ENCODE measurements around the gene SEMA3D.

DNA sequence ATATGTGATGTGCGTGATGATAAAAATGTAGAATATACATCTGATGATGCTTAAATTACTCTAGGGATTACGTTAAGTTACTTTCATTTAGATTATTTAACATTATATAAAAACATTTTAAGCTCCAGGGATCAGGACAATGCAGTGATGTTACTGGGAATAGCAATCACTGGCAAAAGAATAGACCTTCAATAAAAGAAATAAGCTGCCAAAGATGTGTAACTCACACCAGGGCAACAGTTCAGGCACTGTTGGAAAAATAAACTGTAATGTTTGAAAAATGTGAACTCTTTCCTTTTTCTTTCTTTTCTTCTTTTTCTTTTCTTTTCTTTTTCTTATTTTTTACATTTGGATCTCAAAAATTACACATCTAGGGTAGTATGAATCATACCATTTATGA lies 131.7 kb downstream of the SEMA3D start:
- no peak for TF ChIP-seq POLR2A (IDR thresholded peaks at IDR 0.05)
- TF ChIP-seq, protein P1, sequence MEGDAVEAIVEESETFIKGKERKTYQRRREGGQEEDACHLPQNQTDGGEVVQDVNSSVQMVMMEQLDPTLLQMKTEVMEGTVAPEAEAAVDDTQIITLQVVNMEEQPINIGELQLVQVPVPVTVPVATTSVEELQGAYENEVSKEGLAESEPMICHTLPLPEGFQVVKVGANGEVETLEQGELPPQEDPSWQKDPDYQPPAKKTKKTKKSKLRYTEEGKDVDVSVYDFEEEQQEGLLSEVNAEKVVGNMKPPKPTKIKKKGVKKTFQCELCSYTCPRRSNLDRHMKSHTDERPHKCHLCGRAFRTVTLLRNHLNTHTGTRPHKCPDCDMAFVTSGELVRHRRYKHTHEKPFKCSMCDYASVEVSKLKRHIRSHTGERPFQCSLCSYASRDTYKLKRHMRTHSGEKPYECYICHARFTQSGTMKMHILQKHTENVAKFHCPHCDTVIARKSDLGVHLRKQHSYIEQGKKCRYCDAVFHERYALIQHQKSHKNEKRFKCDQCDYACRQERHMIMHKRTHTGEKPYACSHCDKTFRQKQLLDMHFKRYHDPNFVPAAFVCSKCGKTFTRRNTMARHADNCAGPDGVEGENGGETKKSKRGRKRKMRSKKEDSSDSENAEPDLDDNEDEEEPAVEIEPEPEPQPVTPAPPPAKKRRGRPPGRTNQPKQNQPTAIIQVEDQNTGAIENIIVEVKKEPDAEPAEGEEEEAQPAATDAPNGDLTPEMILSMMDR (IDR thresholded peaks at IDR 0.05) = no peak

Data from esophagus squamous epithelium (tissue), 4 donors.